ENCODE data around the gene DDX39A.

DDX39A gene

DNA sequence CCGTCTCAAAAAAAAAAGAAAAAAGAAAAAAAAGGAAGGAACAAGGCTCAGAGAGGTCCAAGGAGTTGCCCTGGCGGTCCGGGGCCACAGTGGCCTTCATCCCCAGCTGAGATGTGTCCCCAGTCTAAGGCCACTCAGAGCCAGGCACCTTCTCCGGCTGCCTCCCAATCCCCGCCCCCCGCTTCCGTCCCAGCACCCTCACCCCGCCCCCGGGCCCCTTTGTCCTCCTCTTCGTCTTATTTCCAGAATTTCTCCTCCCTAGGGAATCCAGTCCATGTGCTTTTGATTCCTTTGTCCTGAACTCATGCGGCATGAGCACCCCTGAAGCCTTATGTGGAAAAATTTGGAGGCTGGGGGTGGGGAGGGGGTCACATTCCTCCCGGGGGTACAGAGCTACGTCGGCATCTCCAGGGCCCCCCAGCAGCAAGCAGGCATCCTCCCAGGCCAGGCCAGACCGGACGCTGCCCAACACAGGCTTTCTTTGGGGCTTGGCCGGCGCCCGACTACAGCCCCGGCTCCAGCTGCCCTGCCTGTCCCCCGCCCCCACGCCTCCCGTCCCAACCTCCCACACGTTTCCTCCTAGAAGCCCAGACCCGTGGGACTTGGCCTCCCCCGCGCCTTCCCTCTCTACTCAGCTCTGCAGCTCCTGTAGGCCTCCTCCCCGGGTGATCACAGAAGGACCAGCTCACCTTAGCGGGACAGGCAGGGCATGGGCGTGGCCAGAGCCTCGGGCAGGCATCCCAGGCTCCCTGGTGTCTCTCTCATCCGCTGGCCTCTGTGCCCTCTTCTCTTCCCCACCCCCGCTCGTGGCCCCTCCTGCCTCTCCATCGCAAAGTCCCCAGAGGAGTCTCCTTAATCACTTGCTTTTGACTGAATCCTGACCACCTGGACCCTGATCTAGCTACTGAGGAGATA, 55.7 kb downstream of the DDX39A start:
- peak; percentile 58 to 66 for DNase-seq (ENCODE audit: low read depth in 2 of 2)

DNA sequence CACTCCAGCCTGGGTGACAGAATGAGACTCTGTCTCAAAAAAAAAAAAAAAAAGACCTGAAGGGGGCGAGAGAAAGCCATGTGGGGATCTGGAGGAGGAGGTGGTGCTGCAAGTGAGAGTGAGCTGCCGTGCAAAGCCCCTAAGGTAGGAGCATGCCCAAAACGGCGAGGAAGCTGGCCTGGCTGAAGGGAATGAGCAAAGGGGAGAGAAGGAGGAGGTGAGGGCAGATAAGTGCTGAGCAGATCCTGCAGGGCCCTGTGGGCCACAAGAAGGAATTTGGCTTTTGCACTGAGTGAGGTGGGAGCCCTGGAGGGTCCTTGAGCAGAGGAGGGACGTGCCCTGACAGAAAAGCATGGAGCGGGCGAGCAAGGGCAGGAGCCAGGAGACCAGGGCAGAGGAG, 57.3 kb downstream of the DDX39A start:
- no peak for DNase-seq (ENCODE audit: low read depth in 2 of 2)

Data from stimulated activated CD8-positive, alpha-beta memory T cell treated with anti-CD3 and anti-CD28 coated beads, Interleukin-2, amount 100 ng/mL, for 48 hours (primary cell).